ENCODE results near the gene ABCA1.
A peak's percentile ranks its signal among the peaks of the same experiment; 100 is the strongest.

ABCA1 gene

GRCh38 chr9:104810421-104811339 is 117.3 kb downstream of the ABCA1 start:
- no peak for DNase-seq
- Histone ChIP-seq H3K36me3 (peaks cover 77 to 97% (median 83%) of the 10 kb centered on the region in 3 donors), H3K4me1 (no peaks in the 10 kb centered on the region), H3K9me3 (no peaks in the 10 kb centered on the region), H3K4me3 (no peak overlapping the region), H3K27ac (no peak overlapping the region), H3K27me3 (no peaks in the 10 kb centered on the region)
- intact Hi-C loops (cut with DNase I; ENCODE audit: low total_unique reads) = no loop called here
- TF ChIP-seq CTCF (IDR thresholded peaks at IDR 0.05) = no peak

GRCh38 chr9:104808035-104808614 is 119.8 kb downstream of the ABCA1 start:
- intact Hi-C loops (cut with DNase I; ENCODE audit: low total_unique reads) = no loop called here
- peak in 1 of 2 experiments; percentile 7 for TF ChIP-seq CTCF (IDR thresholded peaks at IDR 0.05)
- Histone ChIP-seq H3K9me3 (no peaks in the 10 kb centered on the region), H3K36me3 (peaks cover 77 to 97% (median 83%) of the 10 kb centered on the region in 3 donors), H3K4me1 (no peaks in the 10 kb centered on the region), H3K27me3 (no peaks in the 10 kb centered on the region), H3K27ac (no peak overlapping the region), H3K4me3 (no peak overlapping the region)
- no peak for DNase-seq

GRCh38 chr9:104805441-104805840 is 122.5 kb downstream of the ABCA1 start:
- Histone ChIP-seq H3K4me3 (no peak overlapping the region), H3K36me3 (peaks cover 84 to 100% (median 85%) of the 10 kb centered on the region in 3 donors), H3K4me1 (no peaks in the 10 kb centered on the region), H3K9me3 (no peaks in the 10 kb centered on the region), H3K27me3 (no peaks in the 10 kb centered on the region), H3K27ac (no peak overlapping the region)
- no peak for TF ChIP-seq CTCF (IDR thresholded peaks at IDR 0.05)
- no peak for DNase-seq
- intact Hi-C loops (cut with DNase I; ENCODE audit: low total_unique reads) = no loop called here

- DNase-seq = no peak
- Histone ChIP-seq H3K27ac (no peak overlapping the region), H3K27me3 (no peaks in the 10 kb centered on the region), H3K36me3 (peaks cover 87 to 99% (median 88%) of the 10 kb centered on the region in 3 donors), H3K4me3 (no peak overlapping the region), H3K9me3 (no peaks in the 10 kb centered on the region), H3K4me1 (no peaks in the 10 kb centered on the region)
- intact Hi-C loops (cut with DNase I; ENCODE audit: low total_unique reads) = no loop called here
- no peak for TF ChIP-seq CTCF (IDR thresholded peaks at IDR 0.05)
These were observed 125.0 kb downstream of the ABCA1 start for GRCh38 chr9:104802906-104803305.

GRCh38 chr9:104802110-104802509 is 125.8 kb downstream of the ABCA1 start:
- H3K36me3 ChIP-seq = peaks cover 94 to 99% (median 95%) of the 10 kb centered on the region in 3 donors
- H3K4me3 ChIP-seq = no peak overlapping the region
- intact Hi-C loops (cut with DNase I; ENCODE audit: low total_unique reads) = no loop called here
- no peak overlapping the region for H3K27ac ChIP-seq
- no peaks in the 10 kb centered on the region for H3K27me3 ChIP-seq
- no peaks in the 10 kb centered on the region for H3K9me3 ChIP-seq
- no peak for TF ChIP-seq CTCF (IDR thresholded peaks at IDR 0.05)
- no peaks in the 10 kb centered on the region for H3K4me1 ChIP-seq
- no peak for DNase-seq
